Heart left ventricle (tissue), 13 donors: ENCODE results near the gene ODC1.

Source experiments
- CTCF ChIP-seq, 12 donors: fragments of 200-600 bp; sonication (generic) in 4 of 12; IDR thresholded peaks; one replicate each; pipeline versions ENCODE4 v1.5.0 to v1.8.0; 2018 to 2022; ENCODE audit warnings: antibody characterized with exemption in 12 of 12, mild to moderate bottlenecking in 5 of 12
- POLR2A ChIP-seq, 2 donors: fragments of 450-650 bp; IDR thresholded peaks; one replicate each; pipeline ENCODE4 v1.6.1; 2017; ENCODE audit warnings: antibody characterized with exemption in 2 of 2, mild to moderate bottlenecking in 2 of 2, moderate library complexity in 2 of 2
- donor health status: ischemic (EF 13 %, LVEDD 7.1; RV severe dilation, severe dysfunction).
- donor health status: DM: no; HTN: yes; CAD: no.
- donor health status: DM: no; HTN: no; CAD: no.
- donor health status: ischemic (EF 25% LVEDD 6.9; RV normal size, moderate dysfunction).
- donor health status: ischemic (EF 25% LVEDD 5.7; RV mildly dilated, moderate dysfunction).
- donor health status: ischemic (EF 35%, LVEDD 5.7; RV mildly dilated, moderate dysfunction).
- donor health status: nonischemic (EF 11% LVEDD 7.7; RV severe dilation, severe dysfunction).
- donor health status: DM: yes; HTN: yes; CAD: no.
- donor health status: PGD.
- donor health status: ischemic (EF 29% LVEDD 5.4; RV normal size, mild dysfunction).
- donor health status: nonischemic (EF 23%, LVEDD 6.1; RV moderate dilation, normal function).

- TF ChIP-seq CTCF (IDR thresholded peaks at IDR 0.05) (no peak), POLR2A (IDR thresholded peaks at IDR 0.05) (no peak)
Measured at GRCh38 chr2:10404324-10405143, 43.6 kb downstream of the ODC1 start.
